HTR-8/SVneo (cell line): ENCODE measurements around the gene MLPH.

Source experiments
- DNase-seq: peaks from one replicate; pipeline ENCODE4 v3.0.0; 2011; ENCODE audit warnings: low spot score, mixed read lengths; ENCODE audit not compliant: insufficient read length
- FAIRE-seq: peaks from 2 replicates; lab custom pipeline; 2011; peaks lifted over from hg19 to GRCh38; lab: Jason Lieb, UNC

Gene MLPH

GRCh38 chr2:237556773-237557632 is 70.0 kb downstream of the MLPH start:
- DNase-seq (no peak), FAIRE-seq (no peak)

DNA sequence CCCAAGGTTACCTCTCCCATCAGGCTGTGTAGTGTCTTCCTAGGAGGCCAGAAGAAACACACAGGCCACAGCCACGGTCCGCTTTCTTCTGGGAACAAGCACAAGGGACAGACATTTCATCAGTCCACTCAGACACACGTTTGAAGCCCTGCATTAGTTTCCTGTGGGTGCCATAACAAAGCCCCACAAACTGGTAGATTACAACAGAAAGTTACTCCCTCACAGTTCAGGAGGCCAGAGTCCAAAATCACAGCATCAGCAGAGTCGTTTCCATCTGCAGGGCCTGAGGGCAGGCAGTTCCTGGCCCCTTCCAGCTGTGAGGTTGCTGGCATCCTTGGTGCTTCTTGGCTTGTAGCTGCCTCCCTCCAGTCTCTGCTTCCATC is 70.6 kb downstream of the MLPH start:
- FAIRE-seq (no peak), DNase-seq (no peak)

DNA sequence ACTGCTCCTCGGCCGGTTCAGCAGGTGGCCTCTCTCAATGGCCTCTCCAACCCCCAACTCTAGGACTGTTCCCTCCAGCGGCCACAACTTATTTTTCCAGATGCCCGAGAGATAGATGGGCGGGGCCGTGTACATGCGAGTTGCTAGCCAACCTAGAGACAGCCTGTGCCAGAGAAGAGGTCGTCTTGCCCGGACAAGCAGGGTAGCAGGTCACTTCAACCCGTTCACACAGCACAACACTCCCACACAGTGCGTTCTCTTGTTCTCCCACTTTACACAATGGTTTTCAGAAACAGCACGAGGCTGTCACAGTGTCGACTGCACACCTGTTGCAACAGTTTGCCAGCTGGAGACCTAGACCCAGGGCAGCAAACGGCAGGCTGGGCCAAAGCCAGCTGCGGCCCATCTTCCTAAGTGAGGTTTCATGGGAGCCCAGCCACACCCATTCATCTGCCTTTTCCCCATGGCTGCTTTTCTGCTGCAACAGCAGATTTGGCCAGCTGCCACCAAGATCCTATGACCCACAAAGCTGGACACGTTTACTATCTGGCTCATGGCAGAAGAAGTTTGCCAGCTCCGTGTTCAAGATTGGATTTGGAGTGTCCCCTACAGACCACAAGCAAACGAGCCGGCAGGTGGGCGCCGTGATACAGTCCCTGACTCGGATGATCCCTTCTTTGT is 72.0 kb downstream of the MLPH start:
- DNase-seq (no peak), FAIRE-seq (no peak)

DNA sequence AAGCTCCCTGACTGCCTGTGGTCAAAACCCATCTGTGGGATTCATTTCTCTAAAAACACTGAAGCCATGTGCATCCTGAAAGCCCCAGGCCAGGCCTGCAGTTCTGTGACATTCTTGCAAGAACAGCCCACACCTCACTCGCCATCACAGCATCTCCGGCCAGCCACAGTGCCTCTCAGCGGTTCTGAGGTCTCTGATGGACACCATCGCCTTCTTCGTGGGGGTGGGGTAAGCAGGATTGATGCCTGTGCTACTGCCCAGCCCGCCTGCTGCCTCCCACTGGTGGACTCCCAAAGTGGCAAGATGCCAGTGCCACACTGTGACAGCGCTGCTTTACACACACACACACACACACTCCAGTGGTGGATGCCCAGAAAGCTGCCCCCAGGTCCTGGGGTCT is 74.2 kb downstream of the MLPH start:
- no peak for DNase-seq
- FAIRE-seq: no peak

DNA sequence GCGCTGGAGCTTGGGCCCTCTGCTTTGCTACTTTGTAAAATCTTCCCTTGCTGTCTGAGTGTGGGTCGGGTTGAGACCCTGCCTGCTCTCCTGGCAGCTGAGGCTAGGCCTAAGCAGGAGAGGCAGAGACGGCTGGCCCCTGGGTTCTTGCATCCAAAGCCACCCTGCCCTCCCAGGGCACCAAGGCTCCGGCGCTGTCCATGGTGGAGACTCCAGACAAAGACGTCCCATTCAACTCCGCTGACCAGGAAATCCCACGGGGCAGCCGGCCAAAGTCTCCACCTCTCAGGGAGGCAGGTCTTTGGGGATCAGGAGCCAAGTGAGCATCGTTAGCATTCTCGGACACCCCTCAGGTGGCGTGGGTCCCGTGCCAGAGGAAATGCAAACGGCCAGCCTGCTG is 76.8 kb downstream of the MLPH start:
- FAIRE-seq (no peak), DNase-seq (no peak)

DNA sequence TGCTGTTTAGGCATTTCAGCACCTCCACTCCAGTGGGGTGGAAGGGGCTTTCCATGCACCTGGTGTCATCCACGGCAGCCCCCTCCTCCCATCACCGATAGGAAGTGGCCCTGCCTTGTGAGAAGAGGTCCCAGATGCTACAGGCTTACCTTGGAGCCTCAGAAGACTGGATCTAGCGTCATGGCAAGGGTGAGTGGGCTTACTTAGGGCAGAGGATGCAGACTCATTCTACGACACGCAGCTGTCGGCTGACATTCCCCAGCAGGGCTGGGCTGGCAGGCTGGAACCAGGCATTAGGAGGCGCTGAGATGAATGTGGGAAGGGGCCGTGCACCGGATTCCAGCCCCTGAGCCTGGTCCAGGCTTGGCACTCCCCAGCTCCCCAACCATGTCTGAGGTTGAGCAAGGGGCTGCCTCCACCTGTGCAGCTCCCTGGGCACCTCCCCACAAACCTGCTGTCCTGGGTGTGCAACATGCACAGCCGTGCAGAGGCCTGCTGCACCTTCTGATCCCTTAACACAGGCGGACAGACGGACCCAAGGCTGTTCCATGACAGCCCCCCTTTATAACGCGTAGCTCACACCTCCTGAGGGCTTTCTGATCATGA is 77.6 kb downstream of the MLPH start:
- FAIRE-seq (no peak), DNase-seq (no peak)

GRCh38 chr2:237565974-237566373 is 78.9 kb downstream of the MLPH start:
- no peak for FAIRE-seq

DNA sequence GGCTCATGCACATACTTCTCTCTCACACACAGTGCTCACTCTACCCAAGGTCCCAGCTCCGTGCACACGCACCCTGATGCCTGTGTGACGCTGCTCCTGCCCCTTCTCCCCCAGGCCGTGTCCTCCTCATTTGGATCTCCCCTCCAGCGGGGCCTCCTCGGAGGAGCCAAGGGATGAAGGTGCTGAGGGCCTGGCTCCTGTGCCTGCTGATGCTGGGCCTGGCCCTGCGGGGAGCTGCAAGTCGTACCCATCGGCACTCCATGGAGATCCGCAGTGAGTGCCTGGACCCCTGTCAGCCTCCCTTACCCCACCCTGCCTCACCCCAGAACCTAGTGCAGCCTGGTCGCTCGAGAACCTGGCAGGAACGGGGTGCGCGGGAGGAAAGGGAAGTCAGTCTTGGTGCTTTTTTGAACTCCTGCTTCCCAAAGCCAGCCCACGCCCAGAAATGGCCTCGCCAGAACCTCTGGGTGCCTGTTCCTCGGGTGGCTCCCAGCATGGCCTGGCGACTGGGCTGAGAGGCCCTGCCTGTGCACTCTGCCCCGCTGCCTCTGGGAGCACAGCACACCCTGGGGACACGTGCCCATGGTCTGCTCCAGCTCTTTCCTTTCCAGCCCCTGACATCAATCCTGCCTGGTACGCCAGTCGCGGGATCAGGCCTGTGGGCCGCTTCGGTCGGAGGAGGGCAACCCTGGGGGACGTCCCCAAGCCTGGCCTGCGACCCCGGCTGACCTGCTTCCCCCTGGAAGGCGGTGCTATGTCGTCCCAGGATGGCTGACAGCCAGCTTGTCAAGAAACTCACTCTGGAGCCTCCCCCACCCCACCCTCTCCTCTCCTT is 79.6 kb downstream of the MLPH start, which contains the start of gene PRLH:
PRLH (plus strand) TSS at position 174 of the 835 bp plus-strand sequence; CDS start at position 174, 0 bp downstream.
- no peak for FAIRE-seq
- DNase-seq: no peak

More at GRCh38 chr2:237565974-237566373, 78.9 kb downstream of the MLPH start:
- DNase-seq: no peak

- DNase-seq (no peak), FAIRE-seq (no peak)
These were observed 80.4 kb downstream of the MLPH start for GRCh38 chr2:237567276-237568029.

- FAIRE-seq: no peak
- DNase-seq: no peak
These were observed 81.1 kb downstream of the MLPH start for GRCh38 chr2:237568121-237568660.

DNA sequence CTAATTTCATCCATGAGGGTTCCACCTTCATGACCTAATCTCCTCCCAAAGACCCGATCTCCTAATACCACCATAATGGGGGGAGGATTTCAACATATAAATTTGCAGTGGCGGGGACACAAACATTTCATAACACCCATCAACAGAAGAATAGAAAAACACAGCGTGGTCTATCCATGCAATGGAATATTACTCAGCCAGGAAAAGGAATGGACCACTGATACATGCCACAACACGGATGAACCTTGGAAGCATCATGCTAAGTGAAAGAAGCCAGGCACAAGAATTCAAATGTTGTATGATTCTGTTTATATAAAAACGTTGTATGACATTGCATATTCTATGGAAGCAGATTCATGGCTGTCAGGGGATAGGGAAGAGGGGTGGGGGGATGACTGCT is 82.0 kb downstream of the MLPH start:
- DNase-seq (no peak), FAIRE-seq (no peak)

DNA sequence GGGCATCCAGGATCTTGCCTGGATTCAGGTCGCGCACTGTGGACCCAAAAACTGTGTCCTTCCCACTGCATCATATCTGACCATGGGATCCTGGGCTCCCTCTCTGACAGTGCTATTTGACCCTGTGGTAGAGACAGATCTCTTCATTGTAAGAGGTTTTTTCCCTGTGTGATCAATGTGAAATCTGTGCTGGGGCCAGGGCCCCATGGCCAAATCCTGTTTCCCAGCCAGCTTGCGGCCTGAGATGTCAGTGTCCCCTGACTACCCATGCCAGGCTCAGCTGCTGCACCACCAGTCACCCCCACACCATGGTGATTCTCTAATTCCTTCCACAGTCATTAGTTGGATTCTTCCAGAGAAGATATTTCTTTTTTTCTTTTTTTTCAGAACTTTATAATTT is 82.8 kb downstream of the MLPH start:
- DNase-seq (no peak), FAIRE-seq (no peak)

DNA sequence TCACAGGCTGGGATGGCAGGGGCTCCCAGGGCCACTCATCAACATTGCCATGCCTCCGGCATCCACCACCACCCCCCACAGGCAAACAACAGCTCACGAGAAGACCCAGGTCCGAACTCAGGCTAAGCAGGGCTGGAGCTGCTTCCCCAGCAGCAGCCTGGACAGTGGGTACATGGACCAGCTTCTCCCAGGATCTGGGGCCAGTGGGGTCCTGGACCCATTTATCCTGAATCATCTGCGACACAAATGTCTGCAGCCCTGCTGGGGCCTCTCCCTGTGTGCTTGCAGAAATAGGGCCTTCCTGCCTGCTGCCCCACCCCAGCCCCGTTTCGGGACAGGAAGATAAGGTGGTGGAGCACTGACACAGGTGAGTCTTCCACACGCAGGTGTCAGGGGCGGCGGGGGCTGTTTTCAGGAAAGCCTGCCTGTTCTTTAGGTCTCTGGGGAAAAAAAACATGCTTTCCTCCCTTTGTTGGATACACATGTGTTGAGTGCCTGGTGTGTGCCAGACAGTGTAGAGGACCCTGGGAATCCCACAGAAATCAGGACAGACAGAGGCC is 83.8 kb downstream of the MLPH start:
- no peak for FAIRE-seq
- no peak for DNase-seq

DNA sequence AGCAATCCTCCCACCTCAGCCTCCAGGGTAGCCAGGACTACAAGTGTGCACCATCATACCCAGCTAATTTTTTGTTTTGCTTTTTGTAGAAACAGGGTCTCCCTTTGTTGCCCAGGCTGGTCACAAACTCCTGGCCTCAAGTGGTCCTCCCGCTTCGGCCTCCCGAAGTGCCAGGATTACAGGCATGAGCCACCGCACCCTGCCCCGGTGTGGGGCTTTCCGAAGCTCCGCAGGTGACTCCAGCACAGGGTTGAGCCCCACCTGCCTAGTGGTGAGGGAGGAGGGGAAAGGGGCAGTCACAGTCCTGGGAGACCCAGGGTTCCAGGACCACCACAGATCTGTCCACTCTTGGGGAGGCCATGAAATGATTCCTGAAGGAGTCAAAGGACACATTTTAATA is 84.5 kb downstream of the MLPH start:
- FAIRE-seq: no peak
- no peak for DNase-seq

DNA sequence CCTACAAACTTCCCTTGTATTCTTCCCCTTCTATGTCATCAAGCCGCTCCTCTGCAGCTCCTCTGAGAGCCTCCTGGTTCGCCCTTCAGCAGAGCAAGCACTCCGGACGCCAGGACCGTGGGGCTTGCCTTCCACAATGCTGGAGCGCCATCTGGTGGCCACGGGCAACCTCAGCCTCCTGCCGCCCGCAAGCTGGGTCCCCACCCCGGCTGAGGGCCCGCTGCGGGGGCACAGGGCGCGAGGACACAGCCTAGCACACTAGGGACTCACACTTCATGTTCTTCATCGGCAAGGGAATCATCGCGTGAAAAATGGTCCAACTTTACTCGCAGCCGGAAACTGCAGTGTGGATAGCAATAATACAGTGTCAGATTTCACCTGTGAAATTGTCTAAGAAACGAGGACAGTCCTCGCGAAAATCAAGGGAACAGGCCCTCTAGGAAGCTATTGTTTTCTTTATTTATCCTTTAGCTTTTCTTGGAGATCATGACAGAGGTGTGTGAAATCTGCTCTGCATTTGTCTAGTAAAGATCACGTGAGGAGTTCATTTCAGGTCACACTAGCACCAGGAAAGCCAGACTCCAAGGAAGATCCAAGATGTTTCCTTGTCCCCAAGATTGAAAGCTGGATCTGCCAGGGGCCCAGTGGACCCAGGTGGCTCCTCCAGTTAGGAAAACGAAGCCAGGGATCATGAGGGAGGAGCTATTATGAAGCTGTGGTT is 85.1 kb downstream of the MLPH start:
- DNase-seq (peak; percentile 96), FAIRE-seq (peak; percentile 96)

- FAIRE-seq: no peak
- no peak for DNase-seq
These were observed 85.7 kb downstream of the MLPH start for GRCh38 chr2:237572742-237573101.

- DNase-seq (no peak), FAIRE-seq (no peak)
These were observed 86.8 kb downstream of the MLPH start for GRCh38 chr2:237573721-237574415.

DNA sequence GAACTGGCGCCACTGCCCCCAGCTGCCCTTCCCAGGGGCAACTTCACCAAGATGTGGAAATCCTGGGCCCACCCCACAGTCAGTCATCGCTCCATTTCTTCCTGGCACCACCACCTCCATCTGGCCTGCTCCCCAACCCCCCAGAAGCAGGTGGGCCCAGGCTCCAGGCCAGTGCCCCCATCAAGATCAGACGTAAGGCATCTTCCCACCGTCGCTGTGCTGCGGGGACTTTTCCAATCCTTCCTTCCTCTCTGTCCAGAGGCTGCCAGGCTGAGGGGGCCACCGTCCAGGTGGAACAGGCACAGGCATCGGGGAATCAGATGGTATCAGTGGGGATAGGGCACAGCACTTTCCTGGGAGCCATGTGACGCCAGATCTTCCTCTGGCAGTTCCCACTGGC is 87.4 kb downstream of the MLPH start:
- FAIRE-seq (no peak), DNase-seq (no peak)
